Motor neuron (in vitro differentiated cells): ENCODE data around the gene NINJ2. TPM values are rescaled to one million over a fixed set of nuclear protein-coding genes. Genes with fewer than 3 reads are reported as not detected.

Experiments used
- ATAC-seq, 8 experiments: fragments of 200-7000 bp; cut with Tn5 transposase; replicated peaks in 6 of 8; 2 replicates each; pipeline ENCODE4 v1.8.0; 2021; ENCODE audit warnings: mild to moderate bottlenecking in 8 of 8, moderate library complexity in 8 of 8
- H3K27ac ChIP-seq, 2 donors: fragments of 250-450 bp; sonication (Bioruptor Pico); 2 replicates each; pipeline ENCODE4 v1.9.0; 2021; ENCODE audit warnings: antibody characterized with exemption in 2 of 2, mild to moderate bottlenecking in 2 of 2, moderate library complexity in 1 of 2
- H3K4me1 ChIP-seq, 2 donors: fragments of 250-450 bp; sonication (Bioruptor Pico); replicated peaks in 1 of 2; 2 replicates each; pipeline ENCODE4 v1.6.1; 2021; ENCODE audit warnings: antibody characterized with exemption in 2 of 2, mild to moderate bottlenecking in 2 of 2, moderate library complexity in 1 of 2
- H3K4me3 ChIP-seq, 5 donors: fragments of 250-450 bp; sonication (Bioruptor Pico); 2 replicates each; pipeline ENCODE4 v1.9.0; 2021; ENCODE audit warnings: antibody characterized with exemption in 5 of 5, mild to moderate bottlenecking in 5 of 5, moderate library complexity in 4 of 5
- WGBS, 10 experiments: fragments of 450-650 bp; shearing (Covaris generic); methylation state at CpG; one replicate each; pipeline ENCODE4 v1.0.0; 2022; 5-methylcytosine and 5-hydroxymethylcytosine counted together
- in situ Hi-C, 9 experiments: fragments of 400-800 bp; cut with MboI; loops; one replicate each; pipeline ENCODE4 v1.15.0; 2021; ENCODE audit warnings: low sequenced_read_pairs in 9 of 9, low pct_unique_long_range_greater_than_20kb in 2 of 9; ENCODE audit not compliant: unreplicated experiment in 9 of 9
- total RNA-seq, 8 experiments: library from RNA; unstranded; fragments of 300-600 nt; gene quantifications; 2 replicates each; pipeline versions ENCODE4 v1.2.3 to v1.2.4, GENCODE V29; 2022

The NINJ2 gene
- total RNA-seq, 8 experiments from 2014 or later = 0.21 to 4.5 (median 0.54) TPM; not detected in 1

DNA sequence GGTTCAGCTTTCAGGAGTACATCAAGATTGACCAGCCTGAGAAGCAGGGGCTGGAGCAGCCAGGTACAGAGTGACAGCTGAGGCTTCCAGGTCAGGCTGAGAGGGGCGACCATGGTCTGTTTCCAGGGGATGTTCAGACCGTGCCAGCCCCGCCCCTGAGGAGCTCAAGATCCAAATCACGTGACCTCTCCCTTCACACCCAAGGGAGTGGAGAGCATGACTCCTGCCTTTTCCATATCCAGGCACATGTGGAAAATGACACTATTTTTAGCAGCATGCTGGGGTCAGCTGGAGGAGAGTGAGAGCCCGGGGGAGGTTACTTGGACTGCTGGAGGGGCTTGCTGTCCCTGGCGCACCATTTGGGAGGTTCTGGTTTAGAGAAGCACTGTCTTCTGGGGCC is 110.8 kb downstream of the NINJ2 start:
- 0 to 100% (median 66%) methylated on average over 1 to 5 of the region's 6 CpGs; no CpG with 5 or more reads in 6 of the 10 experiments for WGBS, 10 experiments
- peak in 6 of 8 experiments; percentile 70 to 85 (median 78) for ATAC-seq
- H3K4me3 ChIP-seq = no peak overlapping the region
- peaks cover 7 to 10% of the 10 kb centered on the region in 2 donors for H3K4me1 ChIP-seq
- H3K27ac ChIP-seq = no peak overlapping the region
- in situ Hi-C loops = loop anchor here in 7 of 9 experiments (10.0 to 25.0 kb wide), 6 partner anchors 108 to 1035 kb away; partner anchors contain the start of genes FBXL14 (in 3 of the 7) and RAD52 (in 2 of the 7)

GRCh38 chr12:550473-551260 is 112.6 kb downstream of the NINJ2 start:
- no peak for ATAC-seq
- 40 to 100% (median 82%) methylated on average over 1 to 9 of the region's 18 CpGs; no CpG with 5 or more reads in 2 of the 10 experiments for WGBS, 10 experiments
- Histone ChIP-seq H3K4me1 (peaks cover 7 to 10% of the 10 kb centered on the region in 2 donors), H3K27ac (no peak overlapping the region), H3K4me3 (no peak overlapping the region)
- in situ Hi-C loops = loop anchor here in 7 of 9 experiments (10.0 to 25.0 kb wide), 6 partner anchors 106 to 1037 kb away; partner anchors contain the start of genes FBXL14 (in 3 of the 7) and RAD52 (in 2 of the 7)

DNA sequence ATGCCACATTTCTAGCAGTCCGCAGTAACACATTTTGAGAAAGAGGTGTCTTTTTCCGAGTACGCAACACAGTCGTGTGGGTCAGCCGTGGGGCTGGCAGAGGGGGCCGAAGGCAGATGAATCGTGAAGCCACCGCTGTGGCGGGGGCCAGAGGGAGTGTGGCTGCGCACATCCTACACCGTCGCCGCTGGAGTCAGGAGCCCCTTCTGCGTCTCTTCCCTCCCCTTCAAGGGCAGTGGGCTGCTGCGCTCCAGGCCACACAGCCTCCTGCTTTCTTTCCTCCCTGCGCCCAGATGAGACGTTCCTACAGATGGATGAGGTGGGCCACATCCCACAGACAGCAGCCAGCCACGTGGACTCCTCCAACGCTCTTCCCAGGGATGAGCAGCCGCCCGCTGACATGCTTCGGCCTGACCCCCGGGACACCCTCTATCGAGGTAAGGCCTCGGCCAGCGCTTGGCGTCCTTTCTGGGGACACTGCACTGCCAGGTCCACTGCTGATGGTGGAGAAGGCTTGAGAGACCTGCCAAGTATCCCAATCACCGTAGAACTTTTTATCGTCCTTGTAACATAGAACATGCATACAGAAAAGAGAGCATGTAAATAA is 113.7 kb downstream of the NINJ2 start:
- in situ Hi-C loops = loop anchor here in 8 of 9 experiments (10.0 to 25.0 kb wide), 6 partner anchors 105 to 1038 kb away; partner anchors contain the start of genes FBXL14 (in 3 of the 8) and RAD52 (in 2 of the 8)
- no peak for ATAC-seq
- H3K4me1 ChIP-seq = peaks cover 7 to 10% of the 10 kb centered on the region in 2 donors
- H3K27ac ChIP-seq = no peak overlapping the region
- H3K4me3 ChIP-seq = no peak overlapping the region
- WGBS, 10 experiments = 68 to 100% (median 93%) methylated on average over 1 to 11 of the region's 29 CpGs; no CpG with 5 or more reads in 1 of the 10 experiments

DNA sequence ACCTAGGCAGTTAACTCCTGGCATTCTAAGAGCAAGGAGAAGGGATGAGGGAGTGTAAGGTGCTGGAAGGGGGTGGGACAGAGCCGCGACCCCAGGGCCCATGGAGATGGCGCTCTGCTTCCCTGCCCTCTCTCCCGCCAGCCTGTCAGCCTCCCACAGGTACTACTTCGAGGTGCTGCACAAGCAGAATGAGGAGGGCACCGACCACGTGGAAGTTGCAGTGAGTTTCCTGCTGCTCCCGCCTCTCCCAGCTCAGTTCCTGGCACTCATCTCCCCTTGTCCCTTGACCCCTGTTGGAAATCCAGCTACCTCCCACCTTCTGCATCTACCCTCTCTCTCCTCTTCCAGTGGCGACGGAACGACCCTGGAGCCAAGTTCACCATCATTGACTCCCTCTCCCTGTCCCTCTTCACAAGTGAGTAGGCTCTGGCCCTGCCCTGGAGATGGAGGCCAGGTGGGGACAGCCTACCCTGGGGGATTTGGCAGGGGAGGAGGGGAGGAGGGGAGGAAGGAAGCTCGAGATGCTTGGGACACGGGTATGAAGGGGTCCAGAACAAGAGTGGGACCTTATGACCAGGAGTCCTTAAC is 115.3 kb downstream of the NINJ2 start:
- Histone ChIP-seq H3K4me3 (no peak overlapping the region), H3K27ac (no peak overlapping the region), H3K4me1 (peaks cover 8 to 10% of the 10 kb centered on the region in 2 donors)
- WGBS, 10 experiments = 40 to 100% (median 60%) methylated on average over 1 to 4 of the region's 13 CpGs; no CpG with 5 or more reads in 5 of the 10 experiments
- no peak for ATAC-seq
- in situ Hi-C loops = loop anchor here in 1 of 9 experiments (10.0 kb wide), 1 partner anchor 103 kb away; no protein-coding TSS in a partner anchor

- in situ Hi-C loops = loop anchor here in 1 of 9 experiments (10.0 kb wide), 1 partner anchor 102 kb away; no protein-coding TSS in a partner anchor
- Histone ChIP-seq H3K4me3 (peak overlapping the region in 2 of 5 donors; percentile 11 to 24), H3K27ac (no peak overlapping the region), H3K4me1 (peaks cover 10% of the 10 kb centered on the region in 2 donors)
- peak; percentile 68 to 92 (median 76) for ATAC-seq
- WGBS, 10 experiments = 0 to 60% (median 16%) methylated on average over 1 to 18 of the region's 44 CpGs; no CpG with 5 or more reads in 2 of the 10 experiments
These were observed 116.1 kb downstream of the NINJ2 start for GRCh38 chr12:546920-547845.

GRCh38 chr12:546265-546919 is 116.9 kb downstream of the NINJ2 start:
- in situ Hi-C loops = loop anchor here in 1 of 9 experiments (10.0 kb wide), 1 partner anchor 102 kb away; no protein-coding TSS in a partner anchor
- peak in 1 of 8 experiments; percentile 16 for ATAC-seq
- Histone ChIP-seq H3K27ac (no peak overlapping the region), H3K4me3 (peak overlapping the region in 2 of 5 donors; percentile 11 to 24), H3K4me1 (peaks cover 14 to 16% of the 10 kb centered on the region in 2 donors)
- 1 to 97% (median 60%) methylated on average over 6 to 11 of the region's 41 CpGs; no CpG with 5 or more reads in 3 of the 10 experiments for WGBS, 10 experiments

DNA sequence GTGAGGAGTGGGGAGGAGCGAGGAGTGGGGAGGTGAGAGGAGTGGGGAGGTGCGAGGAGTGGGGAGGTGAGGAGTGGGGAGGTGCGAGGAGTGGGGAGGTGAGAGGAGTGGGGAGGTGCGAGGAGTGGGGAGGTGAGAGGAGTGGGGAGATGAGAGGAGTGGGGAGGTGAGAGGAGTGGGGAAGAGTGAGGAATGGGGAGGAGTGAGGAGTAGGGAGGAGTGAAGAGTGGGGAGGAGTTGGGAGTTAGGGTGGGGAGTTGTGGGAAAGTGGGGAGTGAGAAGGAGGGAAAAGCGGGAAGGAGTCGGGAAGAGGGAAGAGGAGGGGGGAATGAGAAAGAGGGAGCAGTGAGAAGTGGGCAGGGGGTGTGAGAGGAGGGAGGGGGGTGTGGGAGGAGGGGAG is 117.4 kb downstream of the NINJ2 start:
- Histone ChIP-seq H3K4me3 (no peak overlapping the region), H3K4me1 (peaks cover 16 to 19% of the 10 kb centered on the region in 2 donors), H3K27ac (no peak overlapping the region)
- in situ Hi-C loops = loop anchor here in 1 of 9 experiments (10.0 kb wide), 1 partner anchor 101 kb away; no protein-coding TSS in a partner anchor
- no CpG with 5 or more reads among the region's 6 CpGs for whole genome bisulfite sequencing, 10 experiments
- ATAC-seq = no peak

DNA sequence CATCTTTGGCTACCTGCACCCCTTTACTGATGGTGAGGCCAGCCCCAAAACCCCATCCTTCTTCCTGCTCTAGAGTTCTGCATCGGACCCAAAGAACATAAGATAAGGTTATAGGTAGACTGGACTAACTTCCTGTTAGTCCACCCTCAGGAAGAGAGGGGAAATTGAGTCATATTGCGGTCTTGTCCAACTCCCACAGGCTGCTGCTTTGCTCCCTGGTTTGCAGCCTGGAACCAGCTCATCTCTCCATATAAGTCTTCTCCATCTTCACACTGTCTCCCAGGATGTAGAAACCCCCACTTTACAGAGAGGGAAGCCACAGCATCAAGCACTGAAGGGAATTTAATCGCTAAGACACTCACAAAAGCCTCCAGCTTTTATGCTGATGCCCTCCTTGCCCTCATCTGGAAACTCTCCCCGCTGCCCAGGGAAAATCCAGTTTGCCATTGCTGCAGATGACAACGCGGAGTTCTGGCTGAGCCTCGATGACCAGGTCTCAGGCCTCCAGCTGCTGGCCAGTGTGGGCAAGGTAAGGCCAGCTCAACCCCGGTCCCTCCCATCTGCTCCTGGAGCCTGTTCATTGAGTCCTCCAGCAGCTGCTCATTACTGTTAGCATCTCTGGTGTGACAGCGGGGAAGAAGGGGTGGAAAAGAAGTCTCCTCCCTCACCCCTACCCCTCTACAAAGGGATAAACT is 118.2 kb downstream of the NINJ2 start:
- no peak overlapping the region for H3K4me3 ChIP-seq
- in situ Hi-C loops = loop anchor here in 1 of 9 experiments (10.0 kb wide), 1 partner anchor 100 kb away; no protein-coding TSS in a partner anchor
- peaks cover 16 to 19% of the 10 kb centered on the region in 2 donors for H3K4me1 ChIP-seq
- 20 to 88% (median 67%) methylated on average over 1 to 6 of the region's 9 CpGs; no CpG with 5 or more reads in 3 of the 10 experiments for WGBS, 10 experiments
- H3K27ac ChIP-seq = no peak overlapping the region
- ATAC-seq = no peak

DNA sequence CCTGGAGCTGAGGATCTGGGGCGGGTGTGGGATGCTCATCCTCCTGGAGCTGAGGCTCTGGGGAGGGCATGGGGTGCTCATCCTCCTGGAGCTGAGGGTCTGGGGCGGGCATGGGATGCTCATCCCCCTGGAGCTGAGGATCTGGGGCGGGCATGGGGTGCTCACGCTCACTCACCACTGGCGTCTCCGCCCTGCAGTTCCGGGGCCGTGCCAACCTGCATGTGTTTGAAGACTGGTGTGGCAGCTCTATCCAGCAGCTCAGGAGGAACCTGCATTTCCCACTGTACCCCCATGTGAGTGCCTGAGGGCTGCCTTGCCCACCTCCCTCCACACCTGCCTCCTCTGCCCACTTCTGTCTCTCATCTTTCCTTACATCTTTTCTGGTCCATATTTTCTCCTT is 119.1 kb downstream of the NINJ2 start:
- no CpG with 5 or more reads among the region's 8 CpGs for WGBS, 10 experiments
- in situ Hi-C loops = loop anchor here in 1 of 9 experiments (10.0 kb wide), 1 partner anchor 99 kb away; no protein-coding TSS in a partner anchor
- H3K4me3 ChIP-seq = no peak overlapping the region

GRCh38 chr12:543114-543451 is 120.2 kb downstream of the NINJ2 start:
- ATAC-seq = no peak
- in situ Hi-C loops = loop anchor here in 1 of 9 experiments (10.0 kb wide), 1 partner anchor 98 kb away; no protein-coding TSS in a partner anchor

More for the DNA sequence above, 119.1 kb downstream of the NINJ2 start:
- no peak for ATAC-seq
- Histone ChIP-seq H3K4me1 (peaks cover 16 to 19% of the 10 kb centered on the region in 2 donors), H3K27ac (no peak overlapping the region)

More at GRCh38 chr12:543114-543451, 120.2 kb downstream of the NINJ2 start:
- Histone ChIP-seq H3K27ac (no peak overlapping the region), H3K4me3 (no peak overlapping the region), H3K4me1 (peaks cover 16 to 19% of the 10 kb centered on the region in 2 donors)
- WGBS, 10 experiments = no CpG with 5 or more reads among the region's 9 CpGs
